ENCODE results near the gene PAPPA.

Gene PAPPA

GRCh38 chr9:116436121-116436520 lies 282.5 kb downstream of the PAPPA start:
- DNase-seq = no peak

GRCh38 chr9:116437411-116438370 lies 284.1 kb downstream of the PAPPA start:
- no peak for DNase-seq

DNA sequence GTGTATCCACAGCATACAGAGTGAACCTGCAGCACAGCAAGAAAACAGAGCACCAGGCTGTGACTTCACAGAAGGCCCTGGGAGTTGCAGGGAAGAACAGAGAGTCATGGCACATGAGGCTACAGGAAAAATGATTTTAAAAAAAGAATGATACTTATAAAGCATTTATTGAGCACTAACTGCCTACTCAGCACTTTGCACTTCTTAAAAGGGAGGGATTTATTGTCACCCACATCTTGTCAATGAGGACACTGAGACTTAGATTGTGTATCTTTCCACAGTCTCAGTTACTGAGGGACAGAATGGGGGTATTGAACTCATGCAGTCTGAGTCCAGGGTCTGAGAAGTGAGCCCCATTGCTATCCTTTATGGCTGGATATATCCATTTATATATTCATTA lies 288.9 kb downstream of the PAPPA start:
- no peak for DNase-seq

DNA sequence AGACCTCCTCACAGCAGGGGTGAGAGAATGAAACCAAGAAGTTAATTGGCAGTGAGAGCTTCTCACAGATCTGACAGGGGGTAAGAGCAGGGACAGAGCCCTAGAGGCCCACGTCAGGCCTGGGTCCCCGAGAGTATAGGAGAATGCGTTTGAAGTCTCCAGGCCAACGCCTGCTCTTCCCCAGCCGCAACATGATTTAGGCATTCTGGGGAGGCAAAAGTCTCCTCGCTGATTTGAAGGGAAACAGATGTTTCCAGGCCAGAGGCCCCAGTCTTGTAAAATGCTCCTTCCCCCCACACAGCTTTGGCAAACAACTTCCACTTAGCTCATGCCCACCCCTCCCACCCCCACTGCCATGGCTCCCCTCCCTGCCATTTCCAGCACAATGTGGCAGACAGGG lies 294.3 kb downstream of the PAPPA start:
- DNase-seq = no peak

- DNase-seq = no peak
Observed at GRCh38 chr9:116448431-116448830, 294.8 kb downstream of the PAPPA start.

DNA sequence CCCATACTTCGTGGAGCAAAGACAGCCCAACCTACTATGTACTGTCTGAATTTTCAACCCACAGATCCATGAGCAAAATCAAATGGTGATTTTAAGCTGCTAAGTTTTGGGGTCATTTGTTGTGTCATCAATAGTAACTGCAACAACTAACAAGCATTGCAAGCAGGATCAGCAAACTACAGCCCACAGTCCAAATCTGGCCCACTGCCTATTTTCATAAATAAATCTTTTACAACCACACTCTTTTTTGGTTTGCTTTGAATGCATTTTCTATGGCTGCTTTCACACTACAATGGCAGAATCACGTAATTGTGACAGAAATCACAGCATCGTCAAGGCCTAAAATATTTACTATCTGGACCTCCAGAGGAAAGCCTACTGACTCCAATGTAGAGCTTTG lies 296.4 kb downstream of the PAPPA start:
- DNase-seq = no peak

DNA sequence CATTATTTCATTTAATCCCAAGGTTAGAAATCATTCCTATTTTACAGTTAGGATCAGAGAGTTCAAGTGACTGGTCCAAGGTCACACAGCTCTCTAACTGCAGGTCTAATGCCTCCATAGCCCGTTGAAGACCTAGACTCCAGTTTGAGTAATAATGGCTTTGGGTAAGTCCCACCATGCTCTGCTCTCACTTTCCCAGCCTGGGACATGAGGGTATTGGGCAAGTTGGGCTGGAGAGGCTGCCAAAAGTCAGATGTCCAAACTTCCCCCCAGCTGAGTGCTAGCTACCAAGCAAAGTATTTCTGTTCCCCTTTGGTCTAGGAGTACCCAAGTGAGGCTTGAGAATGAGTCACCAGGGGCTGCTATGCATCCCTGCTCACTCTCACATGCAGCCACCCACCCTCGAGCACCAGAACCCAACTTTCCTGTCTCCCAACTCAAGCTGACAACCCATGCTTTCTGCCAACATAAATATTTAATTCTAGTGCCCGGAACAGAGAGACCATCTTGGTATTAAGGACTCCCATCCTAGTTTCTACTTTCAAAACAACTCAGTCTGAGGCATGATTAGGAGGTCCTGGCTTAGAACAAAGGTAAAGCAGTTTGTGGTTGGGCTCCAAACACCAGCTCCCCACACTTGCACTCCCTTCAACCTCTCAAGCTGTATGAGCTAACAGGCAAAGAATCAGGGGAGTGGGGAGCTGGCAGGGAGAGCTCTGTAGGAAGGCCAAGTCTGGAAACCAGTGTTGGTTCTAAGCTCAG lies 297.0 kb downstream of the PAPPA start:
- DNase-seq = no peak

GRCh38 chr9:116451500-116452115 lies 298.0 kb downstream of the PAPPA start:
- DNase-seq = no peak

All from NCI-H510A (cell line).